ENCODE measurements around the gene FNDC8. TPM values are rescaled to one million over a fixed set of nuclear protein-coding genes. Genes with fewer than 3 reads are reported as not detected.

The FNDC8 gene
- total RNA-seq, 1 experiment from 2014 or later = not detected

- Mint-ChIP-seq H3K9me3 (peaks cover 4% of the 10 kb centered on the region; the same call in 1 of the 2 replicates), H3K27me3 (ENCODE audit: low read depth) (peaks cover 10% of the 10 kb centered on the region), H3K36me3 (no peaks in the 10 kb centered on the region), H3K27ac (no peak overlapping the region), H3K4me3 (no peak overlapping the region), H3K4me1 (peaks cover 8% of the 10 kb centered on the region)
- CTCF ChIA-PET = interaction anchor here (2.1 kb wide), 1 partner anchor 375 kb away, joined by 7 read pairs; no protein-coding TSS in a partner anchor
- POLR2A ChIA-PET = no interaction called here
- no peak for TF ChIP-seq GABPB1 (CRISPR knock-in tag; IDR thresholded peaks at IDR 0.05)
- no peak for TF ChIP-seq FOXK1 (CRISPR knock-in tag; IDR thresholded peaks at IDR 0.05)
- no peak for TF ChIP-seq HMGXB4 (CRISPR knock-in tag; IDR thresholded peaks at IDR 0.05)
- no peak for TF ChIP-seq USF2 (CRISPR knock-in tag; IDR thresholded peaks at IDR 0.05)
- no peak for TF ChIP-seq ZNF138 (CRISPR knock-in tag; conservative IDR thresholded peaks at IDR 0.05)
- TF ChIP-seq USF1 (CRISPR knock-in tag; IDR thresholded peaks at IDR 0.05) = no peak
- no peak for TF ChIP-seq CREM (CRISPR knock-in tag; IDR thresholded peaks at IDR 0.05)
- TF ChIP-seq RELA (CRISPR knock-in tag; IDR thresholded peaks at IDR 0.05; ENCODE audit: borderline replicate concordance) = no peak
- ATAC-seq = no peak
- no peak for DNase-seq (ENCODE audit: low spot score)
Observed at GRCh38 chr17:35164716-35165115, 43.3 kb downstream of the FNDC8 start.

GRCh38 chr17:35166526-35166925 lies 45.1 kb downstream of the FNDC8 start:
- no peak for ATAC-seq
- DNase-seq (ENCODE audit: low spot score) = no peak
- ChIA-PET CTCF (interaction anchor here (0.9 kb wide), 1 partner anchor 373 kb away, joined by 4 read pairs; no protein-coding TSS in a partner anchor), POLR2A (interaction anchor here (0.7 kb wide), 1 partner anchor 412 kb away, joined by 5 read pairs; the partner anchor contains the start of gene PEX12)
- Mint-ChIP-seq H3K27ac (no peak overlapping the region), H3K27me3 (ENCODE audit: low read depth) (peaks cover 4% of the 10 kb centered on the region), H3K4me1 (peaks cover 4% of the 10 kb centered on the region), H3K36me3 (no peaks in the 10 kb centered on the region), H3K9me3 (no peaks in the 10 kb centered on the region), H3K4me3 (no peak overlapping the region)
- TF ChIP-seq FOXJ3 (CRISPR knock-in tag; IDR thresholded peaks at IDR 0.05; ENCODE audit: borderline replicate concordance) (no peak), ZNF532 (CRISPR knock-in tag; IDR thresholded peaks at IDR 0.05; ENCODE audit: borderline replicate concordance) (no peak), CDX4 (CRISPR knock-in tag; IDR thresholded peaks at IDR 0.05; ENCODE audit: borderline replicate concordance) (no peak), MYBL2 (CRISPR knock-in tag; IDR thresholded peaks at IDR 0.05) (no peak), ZNF219 (CRISPR knock-in tag; IDR thresholded peaks at IDR 0.05; ENCODE audit: borderline replicate concordance) (no peak), ZNF416 (CRISPR knock-in tag; IDR thresholded peaks at IDR 0.05) (no peak), TEAD1 (CRISPR knock-in tag; IDR thresholded peaks at IDR 0.05) (no peak), TCF7 (CRISPR knock-in tag; IDR thresholded peaks at IDR 0.05; ENCODE audit: low read depth) (no peak), SOX15 (CRISPR knock-in tag; IDR thresholded peaks at IDR 0.05) (no peak), JAZF1 (CRISPR knock-in tag; IDR thresholded peaks at IDR 0.05) (no peak), E2F1 (CRISPR knock-in tag; IDR thresholded peaks at IDR 0.05) (no peak)
